T-helper 2 cell treated with Interferon-gamma antibody and Interleukin-4, amounts not matched to agents 5 μg/mL and 100 μg/mL, for 36 hours (primary cell): Measurements from ENCODE around the gene KIZ.
"Not testable (repeated sequence)": the region's sequence is repeated elsewhere in the genome, so short reads cannot be mapped to it uniquely, and the experiment has no call there.

ENCODE experiments used
- DNase-seq: peaks from one replicate; pipeline ENCODE4 v3.0.0; 2021; ENCODE audit warnings: low spot score
- H3K27ac Mint-ChIP-seq: one replicate; pipeline ENCODE4 v1.8.0; 2021; ENCODE audit warnings: mild to moderate bottlenecking, mixed read lengths
- H3K27me3 Mint-ChIP-seq: one replicate; pipeline ENCODE4 v1.8.0; 2021; ENCODE audit warnings: low read depth, mixed read lengths
- H3K36me3 Mint-ChIP-seq: one replicate; pipeline ENCODE4 v1.8.0; 2021; ENCODE audit warnings: low read depth, mixed read lengths
- H3K4me1 Mint-ChIP-seq: one replicate; pipeline ENCODE4 v1.8.0; 2021; ENCODE audit warnings: low read depth, mixed read lengths
- H3K4me3 Mint-ChIP-seq: one replicate; pipeline ENCODE4 v1.8.0; 2022; ENCODE audit warnings: mild to moderate bottlenecking, moderate library complexity, mixed read lengths
- H3K9me3 Mint-ChIP-seq: one replicate; pipeline ENCODE4 v1.8.0; 2021; ENCODE audit warnings: mixed read lengths

KIZ gene

DNA sequence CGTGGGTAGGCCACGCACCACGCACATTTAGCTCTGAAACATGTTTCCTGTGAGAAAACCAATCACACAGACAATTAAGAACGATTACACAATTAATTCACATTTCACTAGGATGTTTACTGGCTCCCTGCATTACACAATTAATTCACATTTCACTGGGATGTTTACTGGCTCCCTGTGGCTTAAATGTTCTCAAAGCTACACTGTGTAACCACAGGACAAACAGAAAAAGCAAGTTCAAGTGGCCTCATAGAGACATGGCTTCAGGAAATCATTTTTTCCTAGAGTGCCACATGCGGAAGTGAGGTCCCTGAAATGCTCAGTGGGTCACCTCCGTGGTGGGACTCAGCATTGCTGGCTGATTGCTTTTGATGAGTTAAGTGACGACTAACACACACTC, 115.5 kb downstream of the KIZ start:
- no peak for DNase-seq
- Mint-ChIP-seq H3K4me3 (no peak overlapping the region), H3K9me3 (no peaks in the 10 kb centered on the region), H3K27me3 (no peaks in the 10 kb centered on the region), H3K36me3 (no peaks in the 10 kb centered on the region), H3K27ac (no peak overlapping the region), H3K4me1 (no peaks in the 10 kb centered on the region)

GRCh38 chr20:21243811-21244210, 117.9 kb downstream of the KIZ start:
- H3K4me3 Mint-ChIP-seq: no peak overlapping the region
- H3K4me1 Mint-ChIP-seq: no peaks in the 10 kb centered on the region
- H3K9me3 Mint-ChIP-seq: no peaks in the 10 kb centered on the region
- DNase-seq: no peak
- H3K27me3 Mint-ChIP-seq: no peaks in the 10 kb centered on the region
- no peak overlapping the region for H3K27ac Mint-ChIP-seq
- H3K36me3 Mint-ChIP-seq: no peaks in the 10 kb centered on the region

DNA sequence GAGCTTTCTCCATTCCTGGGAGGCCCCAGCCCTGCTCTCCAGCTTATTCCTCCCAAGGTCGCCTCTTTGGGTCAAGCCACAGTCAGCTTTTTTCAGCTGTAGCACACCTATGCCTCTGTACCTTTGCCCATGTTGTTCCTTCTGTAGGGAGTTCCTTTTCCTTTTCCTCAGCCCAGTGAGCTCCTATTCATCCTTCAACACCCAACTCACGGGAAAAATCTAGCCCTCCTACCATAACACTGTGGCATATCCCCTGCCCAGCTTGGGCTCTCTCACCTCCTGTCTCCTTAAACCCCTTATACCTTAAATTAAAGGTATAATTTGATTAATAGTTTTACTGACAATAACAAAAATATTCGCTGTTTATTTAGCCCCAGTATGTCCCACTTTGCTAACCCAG, 118.9 kb downstream of the KIZ start:
- H3K4me1 Mint-ChIP-seq: no peaks in the 10 kb centered on the region
- no peak overlapping the region for H3K27ac Mint-ChIP-seq
- H3K27me3 Mint-ChIP-seq: no peaks in the 10 kb centered on the region
- no peaks in the 10 kb centered on the region for H3K36me3 Mint-ChIP-seq
- no peak for DNase-seq
- H3K9me3 Mint-ChIP-seq: no peaks in the 10 kb centered on the region
- no peak overlapping the region for H3K4me3 Mint-ChIP-seq

GRCh38 chr20:21246161-21246560, 120.3 kb downstream of the KIZ start:
- DNase-seq: no peak
- H3K36me3 Mint-ChIP-seq: no peaks in the 10 kb centered on the region
- no peak overlapping the region for H3K4me3 Mint-ChIP-seq

DNA sequence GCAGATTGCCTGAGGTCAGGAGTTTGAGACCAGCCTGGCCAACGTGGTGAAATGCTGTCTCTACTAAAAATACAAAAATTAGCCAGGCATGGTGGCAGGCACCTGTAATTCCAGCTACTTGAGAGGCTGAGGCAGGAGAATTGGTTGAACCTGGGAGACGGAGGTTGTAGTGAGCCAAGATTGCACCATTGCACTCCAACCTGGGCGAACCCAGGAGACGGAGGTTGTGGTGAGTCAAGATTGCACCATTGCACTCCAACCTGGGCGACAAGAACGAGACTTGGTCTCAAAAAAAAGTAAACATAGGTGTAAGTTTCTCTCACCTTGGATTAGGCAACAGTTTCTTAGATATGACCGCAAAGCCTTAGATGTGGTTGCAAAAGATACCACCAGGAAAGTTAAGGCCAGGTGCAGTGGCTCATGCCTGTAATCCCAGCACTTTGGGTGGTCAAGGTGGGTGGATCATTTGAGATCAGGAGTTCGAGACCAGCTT, 121.8 kb downstream of the KIZ start:
- H3K4me1 Mint-ChIP-seq, H3K4me3 Mint-ChIP-seq, H3K27me3 Mint-ChIP-seq, H3K36me3 Mint-ChIP-seq, H3K9me3 Mint-ChIP-seq, DNase-seq, H3K27ac Mint-ChIP-seq: not testable (repeated sequence)

More at GRCh38 chr20:21246161-21246560, 120.3 kb downstream of the KIZ start:
- Mint-ChIP-seq H3K9me3 (no peaks in the 10 kb centered on the region), H3K27me3 (no peaks in the 10 kb centered on the region), H3K27ac (no peak overlapping the region), H3K4me1 (no peaks in the 10 kb centered on the region)

GRCh38 chr20:21251278-21251677, 125.4 kb downstream of the KIZ start:
- Mint-ChIP-seq H3K27ac (no peak overlapping the region), H3K27me3 (no peaks in the 10 kb centered on the region), H3K4me1 (peaks cover 2% of the 10 kb centered on the region), H3K9me3 (no peaks in the 10 kb centered on the region), H3K4me3 (no peak overlapping the region), H3K36me3 (no peaks in the 10 kb centered on the region)
- DNase-seq: peak; percentile 53

GRCh38 chr20:21257192-21257591, 131.3 kb downstream of the KIZ start:
- Mint-ChIP-seq H3K27ac (no peak overlapping the region), H3K9me3 (no peaks in the 10 kb centered on the region), H3K27me3 (no peaks in the 10 kb centered on the region), H3K4me3 (no peak overlapping the region), H3K36me3 (no peaks in the 10 kb centered on the region), H3K4me1 (no peaks in the 10 kb centered on the region)
- no peak for DNase-seq

- Mint-ChIP-seq H3K27me3 (no peaks in the 10 kb centered on the region), H3K27ac (no peak overlapping the region), H3K36me3 (no peaks in the 10 kb centered on the region), H3K4me1 (no peaks in the 10 kb centered on the region), H3K4me3 (no peak overlapping the region), H3K9me3 (no peaks in the 10 kb centered on the region)
- no peak for DNase-seq
Measured at GRCh38 chr20:21258411-21258810, 132.5 kb downstream of the KIZ start.

GRCh38 chr20:21259346-21259745, 133.5 kb downstream of the KIZ start:
- DNase-seq: no peak
- no peak overlapping the region for H3K4me3 Mint-ChIP-seq
- H3K27ac Mint-ChIP-seq: no peak overlapping the region
- H3K9me3 Mint-ChIP-seq: no peaks in the 10 kb centered on the region
- no peaks in the 10 kb centered on the region for H3K36me3 Mint-ChIP-seq
- H3K4me1 Mint-ChIP-seq: no peaks in the 10 kb centered on the region
- H3K27me3 Mint-ChIP-seq: no peaks in the 10 kb centered on the region

DNA sequence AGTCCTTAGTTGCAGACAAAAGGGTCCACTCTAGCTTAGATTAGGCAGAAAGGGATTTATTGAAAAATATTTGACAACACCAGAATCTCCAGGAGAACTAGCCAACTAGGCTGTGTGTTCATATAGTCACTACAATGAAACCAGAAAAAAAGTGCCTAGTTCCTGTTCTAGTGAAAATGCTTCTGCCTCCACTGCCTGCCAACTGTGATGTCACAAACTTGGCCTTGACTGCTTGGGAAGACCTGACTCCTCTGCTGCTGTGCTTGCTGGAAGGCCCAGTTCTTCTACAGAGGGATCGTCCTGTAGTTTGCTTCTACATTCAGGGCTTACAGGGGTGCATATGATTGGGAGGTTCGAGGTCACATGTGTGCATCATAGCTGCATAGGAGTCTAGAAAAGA, 136.9 kb downstream of the KIZ start:
- DNase-seq: no peak
- Mint-ChIP-seq H3K27ac (no peak overlapping the region), H3K27me3 (no peaks in the 10 kb centered on the region), H3K9me3 (no peaks in the 10 kb centered on the region), H3K36me3 (no peaks in the 10 kb centered on the region), H3K4me1 (no peaks in the 10 kb centered on the region), H3K4me3 (no peak overlapping the region)

GRCh38 chr20:21265261-21266190, 139.6 kb downstream of the KIZ start:
- H3K27ac Mint-ChIP-seq: no peak overlapping the region
- H3K4me1 Mint-ChIP-seq: no peaks in the 10 kb centered on the region
- no peaks in the 10 kb centered on the region for H3K36me3 Mint-ChIP-seq
- no peaks in the 10 kb centered on the region for H3K27me3 Mint-ChIP-seq
- DNase-seq: no peak
- no peak overlapping the region for H3K4me3 Mint-ChIP-seq
- H3K9me3 Mint-ChIP-seq: no peaks in the 10 kb centered on the region

DNA sequence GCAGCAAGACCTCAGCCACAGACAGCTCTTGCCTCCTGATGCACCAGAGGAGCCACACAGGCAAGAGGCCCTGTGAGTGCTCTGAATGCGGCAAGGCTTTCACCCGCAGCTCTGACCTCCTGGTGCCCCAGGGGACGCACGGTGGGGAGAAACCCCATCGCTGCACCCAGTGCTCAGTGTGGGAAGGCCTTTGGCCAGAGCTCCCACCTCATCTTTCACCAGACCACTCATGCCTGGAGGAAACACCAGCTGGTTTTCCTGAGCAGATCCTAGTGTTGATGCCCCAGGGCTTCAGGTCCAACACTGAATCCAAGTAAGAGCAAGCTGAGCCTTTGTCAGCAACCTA, 140.3 kb downstream of the KIZ start:
- Mint-ChIP-seq H3K27ac (no peak overlapping the region), H3K27me3 (no peaks in the 10 kb centered on the region)
- DNase-seq: no peak

DNA sequence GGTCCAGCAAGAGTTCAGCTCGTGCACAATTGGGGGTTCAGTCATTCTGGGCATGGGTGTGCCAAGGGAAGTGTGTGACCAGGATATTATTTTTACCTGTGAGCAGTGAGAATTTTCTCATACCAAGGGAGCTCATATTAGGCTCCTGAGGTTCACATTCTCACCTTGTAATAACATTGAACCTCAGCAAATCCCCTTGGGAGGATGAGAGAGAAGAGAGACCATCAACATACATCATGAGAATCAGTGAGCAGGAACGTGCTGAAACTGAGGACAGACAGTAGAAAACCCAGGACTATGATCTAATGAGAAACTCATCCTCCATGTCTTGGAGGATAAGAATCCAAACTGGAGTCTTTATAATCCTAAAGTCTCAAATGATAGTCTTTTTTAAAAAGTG, 143.9 kb downstream of the KIZ start:
- DNase-seq: no peak
- no peak overlapping the region for H3K4me3 Mint-ChIP-seq
- no peaks in the 10 kb centered on the region for H3K36me3 Mint-ChIP-seq
- H3K27ac Mint-ChIP-seq: no peak overlapping the region
- no peaks in the 10 kb centered on the region for H3K27me3 Mint-ChIP-seq
- no peaks in the 10 kb centered on the region for H3K4me1 Mint-ChIP-seq
- H3K9me3 Mint-ChIP-seq: no peaks in the 10 kb centered on the region

More for the DNA sequence above, 140.3 kb downstream of the KIZ start:
- Mint-ChIP-seq H3K4me3 (no peak overlapping the region), H3K9me3 (no peaks in the 10 kb centered on the region), H3K36me3 (no peaks in the 10 kb centered on the region), H3K4me1 (no peaks in the 10 kb centered on the region)

GRCh38 chr20:21270806-21271205, 144.9 kb downstream of the KIZ start:
- Mint-ChIP-seq H3K27ac (no peak overlapping the region), H3K27me3 (no peaks in the 10 kb centered on the region), H3K4me1 (no peaks in the 10 kb centered on the region), H3K9me3 (no peaks in the 10 kb centered on the region), H3K36me3 (no peaks in the 10 kb centered on the region), H3K4me3 (no peak overlapping the region)
- no peak for DNase-seq

DNA sequence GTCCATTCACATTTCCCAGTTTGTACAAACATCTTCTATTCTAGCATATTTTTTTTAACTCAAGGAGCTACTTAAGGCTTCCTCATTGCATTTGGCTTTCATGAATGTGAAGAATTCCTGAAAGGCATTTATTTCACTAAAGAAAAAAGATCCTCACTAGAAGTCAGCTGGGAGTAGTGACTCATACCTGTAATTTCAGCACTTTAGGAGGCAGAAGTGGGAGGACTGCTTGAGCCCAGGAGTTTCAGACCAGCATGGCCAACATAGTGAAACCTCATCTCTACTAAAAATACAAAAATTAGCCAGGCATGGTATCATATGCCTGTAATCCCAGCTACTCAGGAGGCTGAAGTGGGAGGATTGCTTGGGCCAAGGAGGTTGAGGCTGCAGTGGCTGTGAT, 146.4 kb downstream of the KIZ start:
- Mint-ChIP-seq H3K9me3 (no peaks in the 10 kb centered on the region), H3K27ac (no peak overlapping the region), H3K4me3 (no peak overlapping the region), H3K36me3 (no peaks in the 10 kb centered on the region), H3K4me1 (no peaks in the 10 kb centered on the region), H3K27me3 (no peaks in the 10 kb centered on the region)
- DNase-seq: no peak
